ENCODE data around the gene GALNT2.

- no peak for TF ChIP-seq JUNB (IDR thresholded peaks at IDR 0.05; ENCODE audit: unreplicated experiment)
- no peak for TF ChIP-seq CTCF (conservative IDR thresholded peaks at IDR 0.05; ENCODE audit: low read depth in 2 of 2)
- no peak for TF ChIP-seq EZH2 (IDR thresholded peaks at IDR 0.05; ENCODE audit: low read depth, unreplicated experiment)
- TF ChIP-seq REST (IDR thresholded peaks at IDR 0.05; ENCODE audit: unreplicated experiment): no peak
- no peak for TF ChIP-seq ZNF331 (CRISPR knock-in tag; IDR thresholded peaks at IDR 0.05; ENCODE audit: low read depth)
- TF ChIP-seq POLR2AphosphoS5 (IDR thresholded peaks at IDR 0.05; ENCODE audit: low read depth): no peak
- TF ChIP-seq CREB1 (CRISPR knock-in tag; IDR thresholded peaks at IDR 0.05; ENCODE audit: low read depth): no peak
- no peak for TF ChIP-seq EZH2phosphoT487 (IDR thresholded peaks at IDR 0.05; ENCODE audit: unreplicated experiment)
- TF ChIP-seq NANOG (IDR thresholded peaks at IDR 0.05; ENCODE audit: borderline replicate concordance): no peak
- TF ChIP-seq STAT1 (IDR thresholded peaks at IDR 0.05; ENCODE audit: unreplicated experiment): no peak
Observed at GRCh38 chr1:230313453-230314141, 246.6 kb downstream of the GALNT2 start.

Measured in GM23338 (cell line).